IPS-NIHi7 (cell line): ENCODE data around the gene VTI1A.
"Not testable (repeated sequence)": the region's sequence is repeated elsewhere in the genome, so short reads cannot be mapped to it uniquely, and the experiment has no call there.

Source experiments
- DNase-seq: peaks from one replicate; pipeline ENCODE4 v3.0.0; 2012; ENCODE audit warnings: mixed read lengths; ENCODE audit errors: extremely low spot score

Gene VTI1A

DNA sequence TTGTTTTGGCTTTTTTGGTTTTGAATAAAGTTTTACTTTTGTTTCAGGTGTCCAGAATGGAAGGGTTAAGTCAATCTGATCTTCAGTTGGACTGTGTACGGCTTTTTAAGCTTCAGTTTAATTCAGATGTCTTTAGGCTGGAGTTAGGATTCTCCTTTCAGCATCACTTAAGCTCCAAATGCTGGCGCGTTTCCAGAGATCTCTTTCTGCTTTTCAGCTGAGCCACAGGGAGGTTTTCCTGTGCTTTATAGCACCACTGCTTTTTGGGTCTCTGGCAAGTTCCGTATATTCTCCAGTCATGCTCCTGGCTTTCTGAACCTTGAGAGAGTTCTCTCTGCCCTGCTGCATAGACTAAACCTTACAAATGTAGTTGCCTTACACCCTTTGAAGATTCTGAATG, 60.0 kb downstream of the VTI1A start:
- DNase-seq, result no peak

DNA sequence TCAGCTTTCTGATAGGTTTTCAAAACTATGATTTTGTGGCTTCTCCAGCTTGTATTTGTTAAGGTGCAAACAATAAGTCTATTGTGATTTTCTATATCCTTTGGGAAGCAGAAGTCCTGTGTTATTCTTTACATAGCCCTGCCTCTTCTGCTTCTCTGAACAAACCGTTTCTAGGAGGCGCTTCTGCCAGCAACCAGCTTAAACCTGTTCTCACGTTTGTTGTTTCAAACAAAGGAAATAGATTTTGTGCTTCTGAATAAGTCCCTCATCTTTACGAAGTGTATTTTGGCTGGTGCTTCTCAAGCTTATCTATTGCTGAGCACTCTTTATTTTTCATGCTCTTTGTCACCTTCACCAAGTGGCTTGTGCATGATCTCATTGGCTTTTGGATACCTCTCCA, 61.0 kb downstream of the VTI1A start:
- DNase-seq, result no peak

DNA sequence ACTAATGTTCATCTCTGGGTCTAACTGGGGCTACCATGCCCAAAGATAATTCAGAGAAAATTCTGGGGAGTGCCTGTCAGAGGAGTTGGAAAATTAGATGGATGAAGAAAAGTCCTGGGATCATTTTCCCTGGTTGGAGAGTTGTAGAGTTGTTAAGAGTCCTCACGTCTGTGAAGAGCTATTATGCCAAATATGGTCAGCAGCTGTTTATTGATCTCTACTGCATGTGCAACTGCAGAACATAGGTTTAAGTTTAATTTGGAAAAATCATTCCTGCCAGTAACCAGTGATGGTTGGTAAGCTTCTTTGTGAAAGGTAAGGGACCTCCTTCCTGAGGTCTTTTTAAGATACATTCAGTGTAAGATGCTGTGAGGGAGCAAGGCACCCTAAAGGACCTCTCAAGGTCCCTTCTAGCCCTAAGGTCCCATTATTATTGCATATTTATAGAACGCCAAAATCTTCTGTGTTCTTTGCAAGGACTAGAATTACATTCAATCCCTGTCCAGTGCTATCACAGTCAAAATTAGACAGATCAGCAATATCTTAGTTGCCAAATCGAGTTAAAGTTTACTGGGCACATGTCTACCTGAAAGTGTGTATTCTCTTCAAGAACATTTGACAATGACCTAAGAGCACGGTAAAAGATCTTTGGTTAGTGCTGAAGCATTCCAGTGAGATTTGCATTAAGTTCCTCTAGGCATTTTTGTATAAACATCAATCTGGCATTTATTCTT, 62.7 kb downstream of the VTI1A start:
- DNase-seq, result no peak

DNA sequence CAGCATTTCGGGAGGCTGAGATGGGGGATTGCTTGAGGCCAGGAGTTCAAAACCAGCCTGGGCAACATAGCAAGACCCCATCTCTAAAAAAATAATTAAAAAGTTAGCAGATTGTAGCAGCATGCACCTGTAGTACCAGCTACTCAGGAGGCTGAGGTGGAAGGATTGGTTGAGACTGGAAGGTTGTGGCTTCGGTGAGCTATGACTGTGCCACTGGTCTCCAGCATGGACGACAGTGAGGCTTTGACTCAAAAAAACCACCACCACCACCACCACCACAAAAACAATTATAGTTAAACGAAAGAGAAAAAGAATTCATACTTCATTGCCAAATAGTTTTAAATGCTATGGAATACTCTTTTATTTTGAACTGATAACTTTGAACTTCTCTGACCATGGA, 63.4 kb downstream of the VTI1A start:
- DNase-seq, result no peak

- no peak for DNase-seq
These were observed 65.3 kb downstream of the VTI1A start for GRCh38 chr10:112512294-112512693.

GRCh38 chr10:112515126-112515525, 68.1 kb downstream of the VTI1A start:
- DNase-seq, result no peak

GRCh38 chr10:112515852-112516251, 68.8 kb downstream of the VTI1A start:
- DNase-seq, result no peak

DNA sequence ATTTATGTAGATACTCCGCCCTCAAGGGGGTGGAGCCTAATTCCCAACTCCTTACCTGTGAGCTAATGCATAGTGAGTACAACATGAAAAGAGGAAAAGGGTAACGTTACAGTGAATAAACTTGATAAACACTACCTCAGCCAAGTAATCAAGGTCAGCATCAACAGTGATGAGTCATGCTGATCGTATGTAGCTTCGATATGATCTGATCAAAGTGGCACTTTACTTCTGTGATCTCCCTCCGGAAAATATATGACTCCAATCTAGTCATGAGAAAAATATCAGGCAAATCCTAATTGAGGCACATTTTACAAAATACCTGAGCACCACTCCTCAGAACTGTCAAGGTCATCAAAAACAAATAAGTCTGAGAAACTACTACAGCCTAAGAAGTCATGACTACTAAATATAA, 70.4 kb downstream of the VTI1A start:
- DNase-seq, result no peak

DNA sequence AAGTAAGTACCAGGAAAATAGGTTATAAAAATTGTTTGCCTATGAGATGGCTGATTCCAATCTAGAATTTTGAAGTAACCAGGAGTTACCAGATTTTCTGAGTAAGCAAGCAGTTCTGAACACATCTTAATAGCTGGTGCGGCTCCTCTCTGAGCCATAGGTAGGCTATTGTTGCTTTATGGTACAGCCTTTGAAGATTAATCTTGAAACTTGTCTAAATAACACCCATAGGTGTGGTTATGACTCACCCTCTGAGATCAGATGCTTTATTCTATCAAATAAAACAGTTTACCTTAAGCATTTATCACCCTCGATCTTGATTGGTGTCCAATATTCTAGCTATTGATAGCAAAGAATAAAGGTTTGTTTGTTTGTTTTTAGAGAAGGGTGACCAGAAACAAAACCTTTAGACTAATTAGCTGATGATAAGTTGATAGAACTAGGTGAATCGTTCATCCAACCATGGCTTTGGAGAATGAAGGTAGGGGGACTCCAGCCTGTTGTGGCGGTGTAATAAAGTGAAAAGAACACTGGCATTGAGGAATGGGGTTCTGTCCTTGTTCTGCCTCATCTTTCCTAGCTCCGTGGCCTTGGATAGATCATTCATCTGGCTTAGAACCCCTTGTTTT, 72.2 kb downstream of the VTI1A start:
- DNase-seq, result no peak

- DNase-seq, result no peak
These were observed 73.9 kb downstream of the VTI1A start for GRCh38 chr10:112520914-112521313.

GRCh38 chr10:112524641-112525040, 77.6 kb downstream of the VTI1A start:
- DNase-seq, result no peak

DNA sequence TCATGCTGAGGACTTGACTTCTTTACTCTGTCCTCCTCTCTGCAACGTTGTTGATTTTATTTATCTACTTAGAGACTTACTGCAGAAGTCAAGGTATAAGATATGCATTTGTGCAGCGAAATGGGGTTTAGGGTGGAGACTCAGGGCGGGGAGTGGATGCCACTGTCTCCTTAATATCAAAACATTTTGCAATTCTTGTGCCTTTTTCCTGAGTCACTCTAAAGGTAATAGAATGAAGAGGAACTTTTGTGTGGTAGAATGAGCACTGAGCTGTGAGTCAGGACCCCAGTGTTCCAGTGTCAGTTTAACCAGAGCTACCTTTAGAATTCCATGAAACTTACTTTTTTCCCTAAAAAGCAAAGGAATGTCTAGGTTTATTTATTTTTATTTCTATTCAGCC, 78.2 kb downstream of the VTI1A start:
- DNase-seq, result no peak

DNA sequence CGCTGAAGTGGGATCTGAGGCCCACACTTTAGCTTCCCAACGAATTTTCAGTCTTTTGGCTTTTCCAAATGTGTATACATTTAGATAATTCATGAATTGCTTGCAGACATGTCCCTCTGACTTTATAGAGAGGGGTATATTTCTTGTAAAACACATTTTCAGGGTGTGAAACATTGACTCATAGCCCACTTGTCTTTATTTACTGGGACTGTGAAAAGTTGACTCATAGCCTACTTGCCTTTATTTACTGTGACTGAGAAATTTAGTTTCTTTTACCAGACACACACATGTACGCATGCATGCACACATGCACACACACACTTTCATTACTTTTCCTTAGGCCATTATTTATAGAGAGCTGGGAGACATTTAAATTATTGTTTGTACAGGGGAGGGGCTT, 79.1 kb downstream of the VTI1A start:
- DNase-seq, result no peak

DNA sequence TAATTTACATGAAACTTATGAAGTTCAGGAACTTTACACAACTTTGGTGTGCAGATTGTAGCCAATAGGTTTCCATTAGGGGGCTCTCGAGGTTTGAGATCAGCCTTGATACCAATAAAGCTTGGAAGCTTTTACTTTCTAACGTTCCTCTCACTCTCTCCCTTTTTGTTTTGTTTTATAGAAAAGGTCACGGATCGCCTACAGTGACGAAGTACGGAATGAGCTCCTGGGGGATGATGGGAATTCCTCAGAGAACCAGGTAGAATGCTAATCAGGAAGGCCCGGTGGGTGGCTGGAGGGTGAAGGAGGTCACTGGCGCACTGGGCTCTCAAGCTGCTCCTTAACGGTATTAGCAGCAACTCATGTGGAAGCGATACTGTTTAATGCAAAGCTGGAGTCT, 79.9 kb downstream of the VTI1A start:
- peak; percentile 49 for DNase-seq

- no peak for DNase-seq
These were observed 81.2 kb downstream of the VTI1A start for GRCh38 chr10:112528235-112528634.

GRCh38 chr10:112531421-112531820, 84.4 kb downstream of the VTI1A start:
- DNase-seq, result no peak

GRCh38 chr10:112532189-112532588, 85.2 kb downstream of the VTI1A start:
- DNase-seq, result no peak

DNA sequence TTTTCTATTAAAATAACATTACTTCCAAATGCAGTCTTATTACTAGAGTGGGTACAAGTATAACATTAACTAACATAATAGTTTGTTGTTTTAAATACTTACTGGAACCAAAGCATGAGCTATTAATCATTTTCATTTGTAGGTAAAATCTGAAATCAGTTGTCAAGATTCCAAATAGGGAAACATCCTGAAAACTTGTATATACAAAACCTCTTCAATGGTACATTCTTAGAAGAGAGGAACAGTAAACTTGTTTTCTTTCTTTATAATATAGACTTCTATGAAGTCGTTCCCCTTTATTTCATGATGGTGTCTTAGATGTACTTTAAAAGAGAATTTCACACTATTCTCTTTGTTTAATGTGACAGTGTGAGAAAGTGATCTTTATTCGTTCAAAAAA, 85.9 kb downstream of the VTI1A start:
- no peak for DNase-seq

DNA sequence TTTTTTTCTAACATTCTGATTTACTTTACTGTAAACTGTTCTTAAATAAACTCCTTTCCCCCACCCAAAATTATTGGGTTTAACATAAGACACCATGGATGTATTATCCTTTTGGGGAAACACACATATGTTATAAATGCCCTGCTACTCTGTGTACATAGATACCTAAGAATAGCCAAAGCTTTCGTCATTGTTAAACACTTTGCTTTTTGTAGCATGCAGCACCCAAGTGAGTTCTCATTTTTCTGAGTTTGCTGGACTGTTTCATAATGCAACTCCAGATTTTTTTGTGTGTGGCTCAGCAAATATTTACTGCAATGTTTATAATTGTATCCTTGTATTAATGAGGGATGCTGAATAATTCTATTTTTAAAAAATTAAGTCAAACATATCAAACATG, 86.9 kb downstream of the VTI1A start:
- no peak for DNase-seq

- no peak for DNase-seq
These were observed 88.5 kb downstream of the VTI1A start for GRCh38 chr10:112535531-112535951.

DNA sequence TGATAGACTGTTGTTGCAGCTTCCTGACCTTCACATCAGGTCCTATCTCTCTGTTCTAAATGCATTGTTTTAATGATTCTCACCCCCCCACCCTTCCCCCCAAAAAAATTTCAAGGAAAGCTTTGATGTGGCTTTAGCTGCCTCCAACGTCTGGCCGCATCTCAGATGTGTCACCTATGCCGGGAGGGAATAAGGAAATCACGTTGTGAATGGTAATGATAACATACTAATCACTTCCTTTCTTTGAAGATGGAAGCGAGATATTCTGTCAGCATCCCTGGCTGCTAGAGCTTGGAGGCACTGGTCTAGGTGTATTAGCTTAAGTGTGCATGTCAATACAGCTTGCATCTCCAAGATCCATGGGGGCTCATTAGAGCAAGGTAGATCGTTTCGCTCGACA, 89.6 kb downstream of the VTI1A start:
- no peak for DNase-seq

GRCh38 chr10:112538168-112538567, 91.2 kb downstream of the VTI1A start:
- DNase-seq, result no peak

DNA sequence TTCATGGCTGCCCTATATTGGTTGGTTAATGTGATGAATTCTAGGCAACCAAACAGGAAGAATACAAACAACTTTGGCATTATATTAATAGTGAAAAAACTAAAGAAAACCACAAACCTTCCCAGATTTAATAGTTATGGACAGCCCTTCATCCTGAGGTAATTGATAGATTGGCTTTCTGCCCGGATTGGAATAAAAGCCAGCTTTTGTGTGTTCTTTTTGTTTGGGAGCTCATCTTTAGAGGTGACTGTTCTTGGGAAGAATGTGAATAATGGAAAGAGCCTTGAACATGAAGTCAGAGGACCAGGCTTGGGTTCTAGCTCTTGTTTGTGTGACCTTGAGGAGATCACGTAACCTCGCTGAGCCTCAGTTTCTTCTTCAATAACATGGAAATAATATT, 92.3 kb downstream of the VTI1A start:
- no peak for DNase-seq

DNA sequence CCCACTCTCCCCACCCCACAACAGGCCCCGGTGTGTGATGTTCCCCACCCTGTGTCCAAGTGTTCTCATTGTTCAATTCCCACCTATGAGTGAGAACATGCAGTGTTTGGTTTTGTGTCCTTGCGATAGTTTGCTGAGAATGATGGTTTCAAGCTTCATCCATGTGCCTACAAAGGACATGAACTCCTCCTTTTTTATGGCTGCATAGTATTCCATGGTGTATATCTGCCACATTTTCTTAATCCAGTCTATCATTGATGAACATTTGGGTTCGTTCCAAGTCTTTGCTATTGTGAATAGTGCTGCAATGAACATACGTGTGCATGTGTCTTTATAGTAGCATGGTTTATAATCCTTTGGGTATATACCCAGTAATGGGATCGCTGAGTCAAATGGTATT, 95.8 kb downstream of the VTI1A start:
- DNase-seq, result not testable (repeated sequence)
